ENCODE data around the gene CRACR2A.

Gene CRACR2A

GRCh38 chr12:3684449-3685051 lies 68.4 kb downstream of the CRACR2A start:
- DNase-seq (ENCODE audit: low spot score) = no peak

GRCh38 chr12:3683670-3684069 lies 69.2 kb downstream of the CRACR2A start:
- no peak for DNase-seq (ENCODE audit: low spot score)

GRCh38 chr12:3681595-3682061 lies 71.3 kb downstream of the CRACR2A start:
- DNase-seq (ENCODE audit: low spot score) = no peak

- no peak for DNase-seq (ENCODE audit: low spot score)
Observed at GRCh38 chr12:3680919-3681594, 71.9 kb downstream of the CRACR2A start.

- DNase-seq (ENCODE audit: low spot score) = no peak
Observed at GRCh38 chr12:3679831-3680230, 73.1 kb downstream of the CRACR2A start.

GRCh38 chr12:3677609-3678008 lies 75.3 kb downstream of the CRACR2A start:
- DNase-seq (ENCODE audit: low spot score) = no peak

- DNase-seq (ENCODE audit: low spot score) = no peak
Observed at GRCh38 chr12:3673981-3674708, 78.8 kb downstream of the CRACR2A start.

- DNase-seq (ENCODE audit: low spot score) = no peak
Observed at GRCh38 chr12:3672113-3672509, 80.8 kb downstream of the CRACR2A start.

- DNase-seq (ENCODE audit: low spot score) = no peak
Observed at GRCh38 chr12:3671330-3672112, 81.4 kb downstream of the CRACR2A start.

- DNase-seq (ENCODE audit: low spot score) = no peak
Observed at GRCh38 chr12:3670083-3670620, 82.8 kb downstream of the CRACR2A start.

- no peak for DNase-seq (ENCODE audit: low spot score)
Observed at GRCh38 chr12:3669594-3669993, 83.3 kb downstream of the CRACR2A start.

- DNase-seq (ENCODE audit: low spot score) = no peak
Observed at GRCh38 chr12:3668479-3669165, 84.3 kb downstream of the CRACR2A start.

GRCh38 chr12:3667485-3667884 lies 85.4 kb downstream of the CRACR2A start:
- no peak for DNase-seq (ENCODE audit: low spot score)

GRCh38 chr12:3666441-3666840 lies 86.5 kb downstream of the CRACR2A start:
- no peak for DNase-seq (ENCODE audit: low spot score)

- no peak for DNase-seq (ENCODE audit: low spot score)
Observed at GRCh38 chr12:3662521-3662921, 90.4 kb downstream of the CRACR2A start.

GRCh38 chr12:3661028-3661427 lies 91.9 kb downstream of the CRACR2A start:
- no peak for DNase-seq (ENCODE audit: low spot score)

GRCh38 chr12:3658327-3659163 lies 94.4 kb downstream of the CRACR2A start:
- peak; percentile 29 for DNase-seq (ENCODE audit: low spot score)

- no peak for DNase-seq (ENCODE audit: low spot score)
Observed at GRCh38 chr12:3656946-3657622, 95.8 kb downstream of the CRACR2A start.

- DNase-seq (ENCODE audit: low spot score) = peak; percentile 60
Observed at GRCh38 chr12:3655328-3655900, 97.5 kb downstream of the CRACR2A start.
